GM18505 (cell line): ENCODE measurements around the gene PODNL1.

Source experiments
- ATAC-seq: cut with Tn5 transposase; IDR thresholded peaks from one replicate; pipeline ENCODE4 v1.9.1; 2021; ENCODE audit not compliant: unreplicated experiment
- POLR2A ChIP-seq: IDR thresholded peaks from 4 replicates; pipeline ENCODE4 v1.6.1; 2011; ENCODE audit warnings: borderline replicate concordance; ENCODE audit not compliant: insufficient read depth, insufficient read length; ENCODE audit errors: extremely low read depth

The PODNL1 gene

DNA sequence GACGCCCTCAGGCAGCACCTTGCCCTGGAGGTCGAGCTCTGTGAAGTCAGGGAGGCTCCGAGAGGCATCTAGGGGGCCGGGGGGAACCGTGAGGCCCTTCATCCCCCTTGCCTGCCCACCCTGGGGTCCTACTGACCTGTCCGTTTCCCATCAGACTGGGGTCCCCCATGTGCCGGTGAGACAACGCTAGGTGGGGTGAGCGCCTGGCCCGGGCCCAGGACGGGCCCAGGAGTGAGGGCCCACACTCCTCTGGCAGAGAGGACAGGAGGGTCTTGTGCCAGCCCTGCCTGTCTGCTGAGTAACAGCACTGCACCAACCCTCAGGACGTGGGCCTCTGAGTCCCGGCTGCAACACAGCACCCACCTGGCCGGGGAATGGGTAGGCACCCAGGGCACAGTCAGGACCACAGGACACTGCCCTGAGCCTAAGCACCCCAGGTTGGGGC, 28.5 kb upstream of the PODNL1 start:
- no peak for ATAC-seq
- no peak for TF ChIP-seq POLR2A

DNA sequence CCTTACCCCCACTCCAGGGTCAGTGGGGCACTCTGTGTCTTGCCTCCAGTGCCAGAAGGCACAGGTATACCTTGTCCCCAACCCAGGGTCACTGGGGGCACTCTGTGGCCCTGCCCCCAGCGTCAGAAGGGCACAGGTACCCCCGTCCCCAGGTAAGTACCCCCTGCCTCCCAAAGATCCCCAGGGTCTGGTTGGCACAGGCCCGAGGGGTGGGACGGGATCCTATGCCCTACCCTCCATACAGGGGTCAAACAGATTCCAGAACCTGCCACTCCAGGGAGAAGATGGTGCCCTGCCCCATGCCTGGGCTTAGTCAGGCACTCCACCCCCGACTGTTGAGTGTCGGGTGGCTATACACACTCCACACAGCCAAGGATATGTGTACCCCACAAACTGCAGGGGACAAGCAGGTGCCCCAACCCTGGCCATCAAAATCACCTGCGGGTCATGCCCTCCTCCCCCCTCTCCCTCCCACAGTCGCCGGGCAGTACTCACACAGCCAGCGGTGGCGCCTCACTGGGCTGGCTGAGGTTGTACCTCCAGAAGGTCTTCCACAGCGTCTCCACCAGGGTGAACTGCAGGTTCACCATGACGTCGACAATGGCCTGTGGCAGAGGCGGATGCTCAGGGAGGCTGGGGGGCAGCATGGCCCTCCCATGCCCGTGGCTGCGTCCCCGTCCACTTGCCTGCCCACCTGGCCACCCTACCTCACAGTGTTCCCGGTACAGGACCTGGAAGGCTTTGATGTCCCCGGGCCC, 27.9 kb upstream of the PODNL1 start:
- TF ChIP-seq POLR2A, result no peak
- no peak for ATAC-seq

DNA sequence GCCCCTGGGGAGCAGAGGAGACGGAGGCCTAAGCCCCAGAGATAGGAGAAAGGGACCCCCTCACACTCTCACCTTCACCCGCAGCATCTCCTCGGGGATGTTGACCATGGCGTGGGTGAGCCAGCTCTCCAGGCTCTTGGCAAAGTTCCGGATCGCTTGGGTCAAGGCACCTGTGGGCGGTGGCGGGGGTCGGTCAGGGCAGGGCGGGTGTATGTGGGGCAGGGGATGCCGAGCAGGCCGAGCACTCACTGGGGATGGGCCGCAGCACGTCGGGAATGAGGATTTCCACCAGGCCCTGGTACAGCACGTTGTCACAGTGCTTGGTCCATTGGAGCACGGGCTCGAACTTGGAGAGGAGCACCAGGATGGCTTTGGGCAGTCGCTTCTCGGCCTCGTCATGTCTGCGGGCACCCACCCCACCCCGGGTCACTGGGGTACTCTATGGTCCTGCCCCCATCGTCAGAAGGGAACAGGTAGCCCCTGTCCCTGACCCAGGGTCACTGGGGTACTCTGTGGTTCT, 27.2 kb upstream of the PODNL1 start:
- ATAC-seq, result no peak
- no peak for TF ChIP-seq POLR2A

DNA sequence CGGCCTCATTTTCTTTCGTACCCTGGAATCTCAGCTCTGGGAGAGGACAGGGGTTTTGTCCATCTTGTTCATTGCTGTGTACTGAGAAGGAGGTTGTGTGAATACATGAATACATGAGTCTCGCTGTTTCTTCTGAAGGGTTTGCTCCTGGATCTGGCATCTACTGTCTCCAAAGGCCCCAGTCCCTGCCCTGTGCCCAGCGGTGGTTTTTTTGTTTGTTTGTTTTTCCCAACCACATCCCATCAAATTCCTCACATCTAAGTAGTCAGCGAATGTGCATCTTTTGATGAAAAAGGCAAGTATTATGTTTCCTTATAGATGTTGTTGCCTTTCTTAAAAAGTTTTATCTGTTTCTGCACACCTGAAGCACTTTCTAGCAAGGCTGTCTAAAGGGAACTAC, 26.6 kb upstream of the PODNL1 start:
- no peak for ATAC-seq
- no peak for TF ChIP-seq POLR2A

DNA sequence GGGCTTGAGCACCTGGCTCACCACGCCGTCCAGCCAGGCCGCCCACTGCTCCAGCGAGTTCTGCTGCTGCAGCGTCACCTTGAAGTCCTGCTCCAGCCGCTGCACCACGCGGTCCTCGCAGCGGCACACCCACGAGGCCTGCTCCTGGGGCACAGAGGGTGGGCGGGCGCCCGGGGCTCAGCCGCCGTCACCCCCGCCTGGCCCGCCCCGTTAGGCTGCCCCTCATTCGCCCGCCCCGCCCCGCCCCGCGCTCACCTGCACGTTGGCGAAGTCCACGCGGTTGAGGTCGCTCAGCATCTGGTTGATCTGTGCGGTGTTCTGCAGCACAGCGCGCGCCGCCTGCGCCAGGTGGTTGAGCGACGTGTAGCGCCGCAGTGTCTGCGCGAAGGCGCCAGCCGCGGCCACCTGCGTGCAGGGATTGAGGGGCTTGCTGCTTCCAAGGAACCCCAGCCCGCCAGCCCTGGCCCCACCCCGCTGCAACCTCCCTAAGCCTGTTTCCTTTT, 25.4 kb upstream of the PODNL1 start:
- TF ChIP-seq POLR2A, result no peak
- no peak for ATAC-seq

DNA sequence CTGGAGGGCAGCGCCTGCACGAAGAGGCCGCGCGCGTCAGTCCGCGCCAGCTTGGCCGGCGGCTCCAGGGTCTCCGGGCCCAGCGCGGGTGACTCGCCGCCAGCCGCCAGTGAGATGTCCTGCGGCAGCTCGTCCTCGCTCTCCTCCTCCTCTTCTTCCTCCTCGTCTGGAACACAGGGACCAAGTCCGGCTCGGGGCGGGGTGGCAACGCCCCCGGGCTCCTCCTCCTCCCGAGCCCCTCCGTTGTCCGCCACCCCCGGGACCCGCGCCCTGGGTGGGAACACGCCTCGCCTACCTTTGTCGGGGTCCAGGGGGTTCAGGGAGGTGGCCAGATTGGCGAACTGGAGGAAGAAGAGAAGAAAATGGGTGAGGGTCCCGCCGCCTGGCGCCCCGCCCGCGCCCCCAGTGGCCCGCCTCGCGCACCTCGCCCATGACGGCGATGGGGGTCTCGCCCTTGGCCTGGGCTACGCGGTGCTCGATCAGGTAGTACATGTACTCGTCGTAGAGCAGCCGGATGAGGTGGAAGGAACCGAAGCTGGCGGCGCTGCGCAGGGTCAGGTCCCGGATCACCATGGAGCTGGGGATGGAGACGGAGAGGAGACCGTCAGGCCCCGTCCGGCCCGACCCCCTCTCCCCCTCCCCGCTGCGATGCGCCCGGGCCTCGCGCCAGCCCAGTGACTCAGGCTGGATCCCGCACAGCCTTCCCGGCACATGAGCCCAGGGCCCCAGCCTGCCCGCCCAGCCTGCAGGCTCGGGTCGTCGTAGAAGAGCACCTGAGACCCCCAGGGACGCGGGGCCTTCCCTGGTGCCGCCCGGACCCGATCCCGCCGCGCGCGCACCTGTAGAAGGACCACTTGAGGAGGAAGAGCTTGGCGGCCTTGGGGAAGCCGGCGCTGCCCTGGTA, 24.7 kb upstream of the PODNL1 start:
- ATAC-seq, result no peak
- no peak for TF ChIP-seq POLR2A

DNA sequence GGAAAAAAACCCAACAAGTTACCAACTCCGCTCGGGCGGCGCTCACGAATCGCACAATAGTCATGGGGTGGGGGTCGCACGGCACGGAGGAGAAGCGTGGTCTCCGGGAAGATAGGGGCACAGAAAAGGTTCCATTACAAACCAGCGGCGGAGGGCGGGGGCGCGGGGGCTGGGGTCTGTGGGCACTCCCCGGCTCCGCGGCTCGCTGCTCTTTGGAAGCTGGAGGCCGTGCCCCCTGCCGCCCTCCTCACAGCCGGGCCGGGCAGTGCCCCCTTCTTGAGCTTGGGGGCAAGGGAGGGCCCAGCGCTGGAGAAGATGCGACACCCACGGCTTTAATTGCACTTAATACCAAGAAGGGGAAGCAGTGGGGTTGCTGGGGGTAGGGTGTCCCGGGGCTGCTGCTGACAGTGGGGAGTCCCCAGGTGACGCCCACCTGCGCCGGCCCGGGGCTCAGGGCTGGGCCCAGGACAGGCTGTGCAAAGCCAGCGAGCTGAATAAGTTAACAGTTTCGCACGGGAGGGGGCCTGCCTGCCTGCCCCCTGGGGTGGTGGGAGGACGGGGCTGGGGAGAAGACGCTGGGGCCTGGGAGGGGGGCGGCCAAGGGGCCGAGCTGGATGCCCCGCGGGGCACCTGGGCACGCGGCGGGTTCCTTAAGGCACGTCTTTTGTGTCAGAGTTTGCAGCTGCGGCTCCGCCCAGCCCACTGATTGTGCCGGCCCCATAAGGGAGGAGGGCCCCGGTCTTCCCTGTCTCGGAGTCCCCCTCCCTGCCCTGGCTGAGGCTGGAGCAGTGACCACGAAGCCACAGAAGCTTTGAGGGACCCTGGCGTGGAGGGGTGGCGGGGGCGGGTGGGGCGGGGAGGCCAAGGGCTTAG, 23.8 kb upstream of the PODNL1 start:
- no peak for ATAC-seq
- no peak for TF ChIP-seq POLR2A

DNA sequence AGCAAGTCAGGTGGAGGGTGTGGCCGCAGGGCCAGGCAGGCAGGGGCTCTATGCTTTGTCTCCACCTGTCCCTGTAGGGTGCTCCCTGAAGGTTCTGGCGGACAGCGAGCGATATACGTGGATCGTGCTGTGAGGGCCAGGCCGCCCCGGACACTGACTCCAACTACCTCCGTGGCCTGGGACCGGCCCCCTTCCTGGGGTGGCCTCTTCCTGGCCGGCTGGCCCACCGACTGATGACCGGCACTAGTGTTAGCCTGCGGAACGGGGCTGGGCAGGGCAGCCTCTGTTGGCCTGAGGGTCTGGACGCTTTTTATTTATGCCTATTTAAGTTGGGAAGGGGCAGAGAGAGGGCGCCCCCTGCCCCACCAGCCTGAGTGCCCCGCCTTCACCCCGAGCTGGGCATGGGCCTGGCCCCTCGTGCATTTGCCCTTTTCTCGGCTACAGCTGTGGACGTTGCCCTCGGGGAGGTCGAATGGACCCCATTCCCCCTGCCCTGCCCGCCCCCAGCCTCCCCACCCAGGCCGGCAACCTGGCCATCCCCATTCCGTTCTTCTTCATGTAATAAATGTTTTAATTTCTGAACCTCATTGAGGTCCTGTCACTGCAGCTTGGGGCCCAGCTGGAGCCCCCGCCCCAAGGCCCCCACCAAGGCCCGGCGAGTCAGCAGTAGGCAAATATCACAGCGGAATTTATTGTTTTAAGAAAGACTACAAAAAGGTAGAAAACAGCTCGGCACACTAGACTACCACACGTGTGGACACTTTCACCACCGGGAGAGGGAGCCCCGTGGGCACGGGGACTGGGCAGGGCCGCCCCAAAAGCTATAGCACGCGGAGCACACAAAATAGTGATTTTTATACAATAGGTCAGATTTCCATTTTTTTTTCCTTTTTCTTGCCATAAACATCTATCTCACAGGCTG, 22.9 kb upstream of the PODNL1 start:
- ATAC-seq, result no peak
- TF ChIP-seq POLR2A, result no peak

DNA sequence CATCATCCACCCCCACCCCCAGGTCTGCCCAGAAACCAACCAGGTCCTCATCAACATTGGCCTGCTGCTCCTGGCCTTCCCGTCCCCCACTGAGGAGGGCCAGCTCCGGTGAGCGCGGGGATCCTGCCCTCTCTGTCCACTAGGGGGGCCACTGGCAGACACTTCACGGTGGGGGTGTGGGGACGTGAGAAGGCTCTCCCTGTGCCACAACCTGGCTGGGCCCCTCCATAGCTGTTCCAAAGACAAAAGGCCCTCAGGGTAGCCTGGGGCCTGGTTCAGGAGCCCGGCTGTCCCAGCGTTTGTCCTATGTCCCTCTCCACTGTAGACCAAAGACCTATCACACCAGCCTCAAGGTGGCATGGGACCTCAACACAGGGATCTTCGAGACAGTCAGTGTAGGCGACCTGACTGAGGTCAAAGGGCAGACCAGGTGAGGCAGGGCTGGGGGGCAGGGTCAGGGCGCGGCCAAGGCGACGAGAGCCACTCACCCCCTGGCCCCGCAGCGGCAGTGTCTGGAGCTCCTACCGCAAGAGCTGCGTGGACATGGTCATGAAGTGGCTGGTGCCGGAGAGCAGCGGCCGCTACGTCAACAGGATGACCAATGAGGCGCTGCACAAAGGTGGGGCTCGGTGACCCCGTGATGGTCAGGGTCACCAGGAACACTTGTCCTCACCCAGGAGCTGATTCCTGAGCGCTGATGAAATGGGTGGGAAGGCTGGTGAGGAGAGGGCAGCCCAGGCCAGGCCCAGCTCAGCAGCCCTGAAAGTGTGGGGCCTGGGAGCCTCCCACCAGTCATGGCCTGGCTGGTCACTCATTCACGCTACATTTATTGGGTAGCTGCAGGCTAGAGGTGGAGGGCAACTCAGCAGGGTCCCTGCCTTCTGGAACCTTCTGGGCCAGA, 22.0 kb upstream of the PODNL1 start:
- no peak for TF ChIP-seq POLR2A
- no peak for ATAC-seq

DNA sequence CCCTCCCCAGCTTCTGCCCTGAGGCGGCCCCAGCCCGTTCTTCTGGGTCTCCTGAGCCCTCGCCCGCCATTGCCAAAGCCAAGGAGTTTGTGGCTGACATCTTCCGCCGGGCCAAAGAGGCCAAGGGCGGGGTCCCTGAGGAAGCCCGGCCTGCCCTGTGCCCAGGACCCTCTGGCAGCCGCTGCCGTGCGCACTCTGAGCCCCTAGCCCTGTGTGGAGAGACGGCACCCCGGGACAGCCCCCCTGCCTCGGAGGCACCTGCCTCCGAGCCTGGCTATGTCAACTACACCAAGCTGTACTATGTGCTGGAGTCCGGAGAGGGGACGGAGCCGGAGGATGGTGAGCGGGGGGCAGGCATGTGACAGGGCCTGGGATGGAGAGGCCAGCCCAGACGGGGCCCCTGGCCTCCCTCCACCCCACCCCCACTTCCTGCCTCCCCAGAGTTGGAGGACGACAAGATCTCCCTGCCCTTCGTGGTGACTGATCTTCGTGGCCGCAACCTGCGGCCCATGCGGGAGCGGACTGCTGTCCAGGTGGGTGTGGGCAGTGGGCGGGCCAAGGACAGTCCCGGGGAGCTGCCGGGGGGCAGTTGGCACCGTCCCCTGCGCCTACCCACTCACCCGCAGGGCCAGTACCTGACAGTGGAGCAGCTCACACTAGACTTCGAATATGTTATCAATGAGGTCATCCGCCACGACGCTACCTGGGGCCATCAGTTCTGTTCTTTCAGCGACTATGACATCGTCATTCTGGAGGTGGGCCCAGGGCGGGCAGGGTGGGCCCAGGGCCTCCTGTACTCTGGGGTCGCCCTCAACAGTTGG, 21.1 kb upstream of the PODNL1 start:
- no peak for TF ChIP-seq POLR2A
- ATAC-seq, result no peak
